H1 (cell line): Measurements from ENCODE around the gene FGGY. TPM values are rescaled to one million over a fixed set of nuclear protein-coding genes. Genes with fewer than 3 reads are reported as not detected.

Source experiments
- ASH2L ChIP-seq: fragments of 200-600, 300-600 bp; sonication (generic); IDR thresholded peaks from one replicate; pipeline ENCODE4 v1.7.1; 2017; ENCODE audit warnings: low read length
- RAD21 ChIP-seq, 2 experiments: IDR thresholded peaks in 1 of 2; conservative IDR thresholded peaks in 1 of 2; 2 replicates each; pipeline ENCODE4 v1.6.1; 2011; ENCODE audit warnings: low read depth in 2 of 2, low read length in 2 of 2, improper control_type of control experiment in 1 of 2, inconsistent platforms in 1 of 2, mild to moderate bottlenecking in 1 of 2, moderate library complexity in 1 of 2
- SP4 ChIP-seq: IDR thresholded peaks from 2 replicates; pipeline ENCODE4 v1.6.1; 2012; ENCODE audit warnings: low read length, inconsistent platforms
- SRF ChIP-seq: IDR thresholded peaks from 2 replicates; pipeline ENCODE4 v1.6.1; 2011; ENCODE audit warnings: mild to moderate bottlenecking, low read depth, low read length, moderate library complexity
- SUZ12 ChIP-seq: fragments of 200-600 bp; sonication (generic); IDR thresholded peaks from 2 replicates; pipeline ENCODE4 v1.6.1; 2012; ENCODE audit warnings: mild to moderate bottlenecking, inconsistent platforms, low read length, moderate library complexity, mixed read lengths
- TAF1 ChIP-seq: IDR thresholded peaks from 2 replicates; pipeline ENCODE4 v1.6.1; 2011; ENCODE audit warnings: mild to moderate bottlenecking, low read depth, low read length
- ZNF274 ChIP-seq: IDR thresholded peaks from 2 replicates; pipeline ENCODE4 v1.7.0; 2012; ENCODE audit warnings: low read length, borderline replicate concordance; ENCODE audit errors: extremely low read depth
- polyA plus RNA-seq, 7 experiments: library from polyadenylated mRNA; depleted of rRNA in 3 of 7; stranded (reverse) in 5 of 7; unstranded in 2 of 7; fragments of >200 nt in 5 of 7; fragments of 200-250 nt in 2 of 7; gene quantifications; 1 replicate in 5 of 7; 2 replicates in 1 of 7; 4 replicates in 1 of 7; pipeline versions ENCODE4 v1.2.1 to v1.2.3, GENCODE V29; 2011 to 2013; ENCODE audit warnings: missing spikeins in 2 of 7, mixed read lengths in 2 of 7
- total RNA-seq: library from RNA; stranded (reverse); fragmentation: NEBNext Ultra II Directional; extraction: Animal tissue kit (Norgen Biotek cat#: 25700); gene quantifications from 2 replicates; pipeline ENCODE4 v1.2.1, GENCODE V29; 2021

The FGGY gene
- total and polyA plus RNA-seq, 2 of the 8 experiments (the other 6 are each of a cell fraction or from before 2014, with no cell fraction given) = 10.3 to 12.5 TPM

GRCh38 chr1:59309795-59310548, 13.1 kb downstream of the FGGY start (continued):
- TF ChIP-seq SP4 (no peak), SRF (no peak), ASH2L (no peak), SUZ12 (no peak), RAD21 (IDR thresholded peaks at IDR 0.05 in 1 of 2, conservative IDR thresholded peaks at IDR 0.05 in 1 of 2; ENCODE audit: low read depth in 2 of 2, low read length in 2 of 2) (no peak), ZNF274 (no peak), TAF1 (no peak)
- TF ChIP-seq, all 59 proteins: peak for 0
